Right lobe of liver (tissue), 4 donors: ENCODE data around the gene CNGA4.

Source experiments
- CTCF ChIP-seq, 4 donors: fragments of 200-600 bp in 3 of 4; fragments of 450-650 bp in 1 of 4; IDR thresholded peaks; one replicate each; pipeline versions ENCODE4 v1.5.1 to v1.8.0; 2016 to 2022; ENCODE audit warnings: antibody characterized with exemption in 4 of 4, mild to moderate bottlenecking in 2 of 4
- POLR2A ChIP-seq: fragments of 450-650 bp; IDR thresholded peaks from one replicate; pipeline ENCODE4 v1.6.1; 2017; ENCODE audit warnings: antibody characterized with exemption, mild to moderate bottlenecking
- donor health status: DM: no; HTN: no; CAD: no.
- donor health status: DM: no; HTN: no; CAD: no.
- donor health status: DM: no; HTN: yes; CAD: no.

- TF ChIP-seq CTCF (IDR thresholded peaks at IDR 0.05) (no peak), POLR2A (no peak)
Measured at GRCh38 chr11:6196396-6196795, 42.5 kb upstream of the CNGA4 start.
